ENCODE data around the gene GP2.

Gene GP2

GRCh38 chr16:20308801-20309590 lies 18.3 kb downstream of the GP2 start:
- H3K4me1 Mint-ChIP-seq (ENCODE audit: low read depth in 2 of 2): no peaks in the 10 kb centered on the region
- DNase-seq: no peak
- peaks cover 9 to 11% of the 10 kb centered on the region in 2 donors for H3K27me3 Mint-ChIP-seq
- no peak overlapping the region for H3K27ac Mint-ChIP-seq
- ATAC-seq (replicated peaks): no peak
- H3K36me3 Mint-ChIP-seq (ENCODE audit: insufficient read depth): no peaks in the 10 kb centered on the region
- H3K4me3 Mint-ChIP-seq: no peak overlapping the region
- H3K9me3 Mint-ChIP-seq: no peaks in the 10 kb centered on the region

- Mint-ChIP-seq H3K27ac (no peak overlapping the region), H3K4me3 (no peak overlapping the region), H3K27me3 (peaks cover 9 to 15% of the 10 kb centered on the region in 2 donors), H3K4me1 (ENCODE audit: low read depth in 2 of 2) (no peaks in the 10 kb centered on the region), H3K9me3 (no peaks in the 10 kb centered on the region), H3K36me3 (ENCODE audit: insufficient read depth) (no peaks in the 10 kb centered on the region)
- DNase-seq (no peak), ATAC-seq (replicated peaks) (no peak)
These were observed 19.0 kb downstream of the GP2 start for GRCh38 chr16:20308266-20308665.

- H3K4me1 Mint-ChIP-seq (ENCODE audit: low read depth in 2 of 2): no peaks in the 10 kb centered on the region
- ATAC-seq (replicated peaks): no peak
- no peaks in the 10 kb centered on the region for H3K9me3 Mint-ChIP-seq
- DNase-seq: no peak
- no peak overlapping the region for H3K27ac Mint-ChIP-seq
- H3K36me3 Mint-ChIP-seq (ENCODE audit: insufficient read depth): no peaks in the 10 kb centered on the region
- H3K27me3 Mint-ChIP-seq: peaks cover 9 to 17% of the 10 kb centered on the region in 2 donors
- H3K4me3 Mint-ChIP-seq: no peak overlapping the region
These were observed 19.5 kb downstream of the GP2 start for GRCh38 chr16:20307791-20308190.

GRCh38 chr16:20307240-20307671 lies 20.1 kb downstream of the GP2 start:
- Mint-ChIP-seq H3K4me1 (ENCODE audit: low read depth in 2 of 2) (no peaks in the 10 kb centered on the region), H3K36me3 (ENCODE audit: insufficient read depth) (no peaks in the 10 kb centered on the region), H3K27me3 (peaks cover 9 to 17% of the 10 kb centered on the region in 2 donors), H3K9me3 (no peaks in the 10 kb centered on the region), H3K27ac (no peak overlapping the region), H3K4me3 (no peak overlapping the region)
- ATAC-seq (replicated peaks): no peak
- no peak for DNase-seq

GRCh38 chr16:20306401-20306800 lies 20.9 kb downstream of the GP2 start:
- DNase-seq (no peak), ATAC-seq (replicated peaks) (no peak)
- Mint-ChIP-seq H3K9me3 (no peaks in the 10 kb centered on the region), H3K27me3 (peaks cover 9 to 17% of the 10 kb centered on the region in 2 donors), H3K4me1 (ENCODE audit: low read depth in 2 of 2) (no peaks in the 10 kb centered on the region), H3K36me3 (ENCODE audit: insufficient read depth) (no peaks in the 10 kb centered on the region), H3K4me3 (no peak overlapping the region), H3K27ac (no peak overlapping the region)

- Mint-ChIP-seq H3K9me3 (peaks cover 0 to 4% of the 10 kb centered on the region in 2 donors), H3K36me3 (ENCODE audit: insufficient read depth) (no peaks in the 10 kb centered on the region), H3K4me3 (no peak overlapping the region), H3K27me3 (peaks cover 3 to 19% of the 10 kb centered on the region in 2 donors), H3K4me1 (ENCODE audit: low read depth in 2 of 2) (peaks cover 0 to 8% of the 10 kb centered on the region in 2 donors), H3K27ac (no peak overlapping the region)
- no peak for DNase-seq
- ATAC-seq (replicated peaks): no peak
These were observed 24.3 kb downstream of the GP2 start for GRCh38 chr16:20303012-20303411.

- peaks cover 0 to 4% of the 10 kb centered on the region in 2 donors for H3K9me3 Mint-ChIP-seq
- H3K4me1 Mint-ChIP-seq (ENCODE audit: low read depth in 2 of 2): peaks cover 0 to 8% of the 10 kb centered on the region in 2 donors
- peaks cover 0 to 18% of the 10 kb centered on the region in 2 donors for H3K27me3 Mint-ChIP-seq
- DNase-seq (no peak), ATAC-seq (replicated peaks) (no peak)
- H3K36me3 Mint-ChIP-seq (ENCODE audit: insufficient read depth): no peaks in the 10 kb centered on the region
- H3K4me3 Mint-ChIP-seq: no peak overlapping the region
- no peak overlapping the region for H3K27ac Mint-ChIP-seq
These were observed 24.9 kb downstream of the GP2 start for GRCh38 chr16:20302389-20302788.

GRCh38 chr16:20301840-20302239 lies 25.5 kb downstream of the GP2 start:
- ATAC-seq (replicated peaks) (no peak), DNase-seq (no peak)
- H3K4me1 Mint-ChIP-seq (ENCODE audit: low read depth in 2 of 2): peaks cover 0 to 8% of the 10 kb centered on the region in 2 donors
- no peak overlapping the region for H3K27ac Mint-ChIP-seq
- peaks cover 0 to 4% of the 10 kb centered on the region in 2 donors for H3K9me3 Mint-ChIP-seq
- H3K27me3 Mint-ChIP-seq: peaks cover 0 to 18% of the 10 kb centered on the region in 2 donors
- no peaks in the 10 kb centered on the region for H3K36me3 Mint-ChIP-seq (ENCODE audit: insufficient read depth)
- H3K4me3 Mint-ChIP-seq: no peak overlapping the region

GRCh38 chr16:20300312-20301097 lies 26.8 kb downstream of the GP2 start:
- Mint-ChIP-seq H3K4me1 (ENCODE audit: low read depth in 2 of 2) (peaks cover 0 to 8% of the 10 kb centered on the region in 2 donors), H3K4me3 (no peak overlapping the region), H3K27me3 (peaks cover 0 to 14% of the 10 kb centered on the region in 2 donors), H3K9me3 (peaks cover 0 to 4% of the 10 kb centered on the region in 2 donors), H3K36me3 (ENCODE audit: insufficient read depth) (no peaks in the 10 kb centered on the region), H3K27ac (no peak overlapping the region)
- ATAC-seq (replicated peaks): no peak
- DNase-seq: no peak

GRCh38 chr16:20298452-20298851 lies 28.9 kb downstream of the GP2 start:
- H3K27me3 Mint-ChIP-seq: peaks cover 0 to 11% of the 10 kb centered on the region in 2 donors
- ATAC-seq (replicated peaks) (no peak), DNase-seq (no peak)
- peaks cover 0 to 8% of the 10 kb centered on the region in 2 donors for H3K4me1 Mint-ChIP-seq (ENCODE audit: low read depth in 2 of 2)
- no peak overlapping the region for H3K27ac Mint-ChIP-seq
- H3K9me3 Mint-ChIP-seq: peaks cover 0 to 4% of the 10 kb centered on the region in 2 donors
- H3K36me3 Mint-ChIP-seq (ENCODE audit: insufficient read depth): no peaks in the 10 kb centered on the region
- H3K4me3 Mint-ChIP-seq: no peak overlapping the region

- H3K4me1 Mint-ChIP-seq (ENCODE audit: low read depth in 2 of 2): no peaks in the 10 kb centered on the region
- no peaks in the 10 kb centered on the region for H3K36me3 Mint-ChIP-seq (ENCODE audit: insufficient read depth)
- no peak for ATAC-seq (replicated peaks)
- no peak overlapping the region for H3K4me3 Mint-ChIP-seq
- no peak overlapping the region for H3K27ac Mint-ChIP-seq
- H3K27me3 Mint-ChIP-seq: peaks cover 0 to 11% of the 10 kb centered on the region in 2 donors
- H3K9me3 Mint-ChIP-seq: no peaks in the 10 kb centered on the region
- DNase-seq: no peak
These were observed 35.8 kb downstream of the GP2 start for GRCh38 chr16:20291208-20292206.

GRCh38 chr16:20289571-20289970 lies 37.7 kb downstream of the GP2 start:
- Mint-ChIP-seq H3K27ac (no peak overlapping the region), H3K27me3 (peaks cover 0 to 11% of the 10 kb centered on the region in 2 donors), H3K36me3 (ENCODE audit: insufficient read depth) (no peaks in the 10 kb centered on the region), H3K9me3 (no peaks in the 10 kb centered on the region), H3K4me3 (no peak overlapping the region), H3K4me1 (ENCODE audit: low read depth in 2 of 2) (no peaks in the 10 kb centered on the region)
- DNase-seq (no peak), ATAC-seq (replicated peaks) (no peak)

GRCh38 chr16:20285993-20286499 lies 41.3 kb downstream of the GP2 start:
- no peaks in the 10 kb centered on the region for H3K9me3 Mint-ChIP-seq
- H3K4me1 Mint-ChIP-seq (ENCODE audit: low read depth in 2 of 2): no peaks in the 10 kb centered on the region
- no peak overlapping the region for H3K27ac Mint-ChIP-seq
- no peak overlapping the region for H3K4me3 Mint-ChIP-seq
- ATAC-seq (replicated peaks): no peak
- peaks cover 3 to 7% of the 10 kb centered on the region in 2 donors for H3K27me3 Mint-ChIP-seq
- no peak for DNase-seq
- no peaks in the 10 kb centered on the region for H3K36me3 Mint-ChIP-seq (ENCODE audit: insufficient read depth)
